Keratinocyte (primary cell): ENCODE results near the gene HSDL1.
A peak's percentile ranks its signal among the peaks of the same experiment; 100 is the strongest.

Experiments used
- EZH2 ChIP-seq: IDR thresholded peaks from one replicate; pipeline ENCODE4 v1.6.1; 2012; ENCODE audit warnings: inconsistent platforms, mild to moderate bottlenecking, low read length, moderate library complexity
- TF ChIP-seq, protein P1 (sequence below), 3 experiments: IDR thresholded peaks in 1 of 3; conservative IDR thresholded peaks in 1 of 3; optimal IDR thresholded peaks in 1 of 3; 2 replicates in 2 of 3; 3 replicates in 1 of 3; pipeline versions ENCODE3 to v1.5.1; 2011; ENCODE audit warnings: low read length in 3 of 3, mild to moderate bottlenecking in 3 of 3, moderate library complexity in 2 of 3, control low read depth in 1 of 3, inconsistent platforms in 1 of 3; ENCODE audit not compliant: insufficient read depth in 2 of 3; ENCODE audit errors: extremely low read depth in 1 of 3

DNA sequence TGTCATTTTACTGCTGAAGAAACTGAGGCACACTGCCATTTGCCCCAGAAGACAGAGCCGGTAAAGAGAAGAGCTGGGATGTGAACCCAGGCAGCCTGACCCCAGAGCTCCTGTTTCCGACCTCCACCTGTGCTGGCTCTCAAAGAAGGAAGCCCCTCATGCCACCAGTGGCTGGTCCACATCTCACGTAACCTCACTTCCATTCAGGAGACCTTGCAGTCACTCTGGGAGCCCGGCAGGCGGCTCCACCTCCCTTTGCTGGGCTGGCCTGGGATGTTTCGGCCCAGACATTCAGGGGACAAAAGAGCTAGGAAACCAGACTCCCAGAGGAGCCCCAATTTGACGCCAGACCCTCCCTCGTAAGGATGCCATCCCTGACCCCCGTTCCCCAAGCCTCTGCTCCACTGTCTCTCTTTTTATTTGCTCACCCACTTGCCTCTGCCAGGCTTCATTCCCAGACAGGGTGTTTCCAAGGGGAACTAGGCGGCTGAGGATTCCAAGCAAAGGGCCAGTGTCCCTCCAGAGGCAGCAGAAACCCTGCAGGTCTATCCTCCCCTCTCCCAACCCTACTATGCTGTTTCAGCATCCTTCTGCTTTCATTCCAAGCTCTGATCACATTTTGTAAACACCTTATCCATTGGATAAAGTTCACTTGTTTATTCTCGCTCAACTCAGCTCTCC lies 39.1 kb upstream of the HSDL1 start:
- TF ChIP-seq, protein P1, sequence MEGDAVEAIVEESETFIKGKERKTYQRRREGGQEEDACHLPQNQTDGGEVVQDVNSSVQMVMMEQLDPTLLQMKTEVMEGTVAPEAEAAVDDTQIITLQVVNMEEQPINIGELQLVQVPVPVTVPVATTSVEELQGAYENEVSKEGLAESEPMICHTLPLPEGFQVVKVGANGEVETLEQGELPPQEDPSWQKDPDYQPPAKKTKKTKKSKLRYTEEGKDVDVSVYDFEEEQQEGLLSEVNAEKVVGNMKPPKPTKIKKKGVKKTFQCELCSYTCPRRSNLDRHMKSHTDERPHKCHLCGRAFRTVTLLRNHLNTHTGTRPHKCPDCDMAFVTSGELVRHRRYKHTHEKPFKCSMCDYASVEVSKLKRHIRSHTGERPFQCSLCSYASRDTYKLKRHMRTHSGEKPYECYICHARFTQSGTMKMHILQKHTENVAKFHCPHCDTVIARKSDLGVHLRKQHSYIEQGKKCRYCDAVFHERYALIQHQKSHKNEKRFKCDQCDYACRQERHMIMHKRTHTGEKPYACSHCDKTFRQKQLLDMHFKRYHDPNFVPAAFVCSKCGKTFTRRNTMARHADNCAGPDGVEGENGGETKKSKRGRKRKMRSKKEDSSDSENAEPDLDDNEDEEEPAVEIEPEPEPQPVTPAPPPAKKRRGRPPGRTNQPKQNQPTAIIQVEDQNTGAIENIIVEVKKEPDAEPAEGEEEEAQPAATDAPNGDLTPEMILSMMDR (optimal IDR thresholded peaks at IDR 0.05 in 1 of 3, IDR thresholded peaks at IDR 0.05 in 1 of 3, conservative IDR thresholded peaks at IDR 0.05 in 1 of 3; ENCODE audit: extremely low read depth in 1 of 3, insufficient read depth in 2 of 3, low read length in 3 of 3) = peak in 1 of 3 experiments; percentile 15
- TF ChIP-seq EZH2 = no peak
